HG02623 (cell line): Measurements from ENCODE around the gene EOLA1.
"Not testable (repeated sequence)": the region's sequence is repeated elsewhere in the genome, so short reads cannot be mapped to it uniquely, and the experiment has no call there.

Experiments used
- ATAC-seq: cut with Tn5 transposase; IDR thresholded peaks from one replicate; pipeline ENCODE4 v1.9.1; 2021; ENCODE audit warnings: moderate library complexity; ENCODE audit not compliant: unreplicated experiment

EOLA1 gene

DNA sequence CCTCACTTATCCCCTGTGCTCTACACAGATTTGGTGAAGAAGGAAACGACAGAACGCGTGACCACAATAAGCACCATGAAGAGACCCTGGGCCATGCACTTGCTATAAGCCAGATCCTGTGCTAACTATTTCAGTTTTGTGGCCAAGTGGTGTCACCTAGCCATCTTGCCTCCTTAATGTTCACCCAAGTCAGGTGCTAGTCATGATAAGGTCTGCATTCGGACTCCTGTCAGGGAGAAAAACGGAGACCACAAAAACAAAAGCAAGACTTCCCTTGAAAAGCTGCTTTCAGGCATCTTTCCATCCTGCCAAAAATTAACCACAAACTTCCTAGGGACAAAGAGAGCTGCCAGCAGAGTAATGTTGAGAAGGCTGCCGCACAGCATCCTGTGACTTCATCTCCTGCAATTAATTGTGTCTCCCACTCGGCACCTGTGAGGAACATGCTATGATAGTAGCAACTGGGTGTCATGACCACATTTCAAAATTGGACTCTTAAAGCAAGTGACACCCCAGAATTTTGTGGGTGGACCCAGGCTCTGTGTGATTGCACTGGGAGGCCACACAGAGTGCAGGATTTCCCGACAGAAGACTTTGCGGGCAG, 26.9 kb upstream of the EOLA1 start:
- no peak for ATAC-seq

DNA sequence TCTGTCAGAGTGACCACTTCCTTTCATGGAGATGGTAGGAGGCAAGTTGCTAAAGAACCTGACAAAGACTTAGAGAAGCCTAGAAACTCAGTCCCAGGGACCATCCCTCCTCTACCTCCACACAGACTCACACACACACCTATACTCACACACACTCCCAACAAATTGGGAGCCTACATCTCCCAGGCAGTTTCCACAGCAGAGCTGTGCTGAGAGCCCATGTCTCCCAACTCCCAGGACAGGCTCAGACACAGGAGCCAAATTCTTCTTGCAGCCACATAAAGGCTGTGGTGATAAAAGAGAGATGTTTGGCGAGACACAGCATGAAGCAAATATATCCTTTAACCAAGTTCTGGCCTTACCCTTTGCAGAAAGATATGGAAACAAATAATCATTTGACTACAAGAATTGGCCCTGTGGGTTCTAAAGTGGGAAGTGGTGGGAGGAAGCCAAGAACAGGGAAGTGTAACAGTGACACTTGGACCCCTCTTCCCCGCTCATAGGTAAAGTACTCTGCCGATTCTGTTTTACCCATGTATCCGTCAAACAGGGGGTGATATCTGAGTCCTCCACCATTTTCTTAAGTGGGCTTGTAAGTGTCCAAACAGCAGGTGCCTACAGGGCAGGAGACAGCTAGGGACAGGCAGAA, 24.7 kb upstream of the EOLA1 start:
- ATAC-seq: no peak

DNA sequence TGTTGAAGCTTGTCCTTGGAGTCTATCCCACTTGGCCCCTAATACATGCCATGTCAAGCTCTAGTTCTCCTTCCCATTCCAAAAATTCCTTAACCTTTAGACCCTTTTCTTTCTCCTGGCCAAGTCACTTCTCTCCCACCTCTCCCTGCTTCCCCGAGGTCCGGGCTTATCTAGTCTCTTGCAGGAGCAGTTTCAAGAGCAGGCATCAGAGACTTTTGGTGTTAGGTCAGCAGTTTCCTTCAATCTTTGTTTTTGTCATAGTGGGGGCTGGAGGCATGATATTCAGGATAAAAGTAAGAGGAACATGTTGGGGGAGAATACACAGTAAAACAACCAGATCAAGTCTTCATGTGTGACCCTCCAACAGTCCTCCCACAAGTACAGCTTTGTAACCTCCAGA, 24.2 kb upstream of the EOLA1 start:
- no peak for ATAC-seq

DNA sequence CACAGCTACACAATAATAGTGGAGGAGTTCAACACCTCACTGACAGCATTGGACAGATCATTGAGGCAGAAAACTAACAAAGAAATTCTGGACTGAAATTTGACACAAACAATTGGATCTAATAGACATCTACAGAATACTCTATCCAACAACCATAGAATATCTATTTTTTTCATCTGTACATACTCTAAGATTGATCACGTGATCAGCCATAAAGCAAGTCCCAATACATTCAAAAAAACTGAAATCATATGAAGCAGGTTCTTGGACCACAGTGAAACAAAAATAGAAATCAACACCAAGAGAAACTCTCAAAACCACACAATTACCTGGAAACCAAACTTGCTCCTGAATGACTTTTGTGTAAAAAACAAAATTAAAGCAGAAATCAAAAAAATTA, 23.5 kb upstream of the EOLA1 start:
- ATAC-seq: no peak

DNA sequence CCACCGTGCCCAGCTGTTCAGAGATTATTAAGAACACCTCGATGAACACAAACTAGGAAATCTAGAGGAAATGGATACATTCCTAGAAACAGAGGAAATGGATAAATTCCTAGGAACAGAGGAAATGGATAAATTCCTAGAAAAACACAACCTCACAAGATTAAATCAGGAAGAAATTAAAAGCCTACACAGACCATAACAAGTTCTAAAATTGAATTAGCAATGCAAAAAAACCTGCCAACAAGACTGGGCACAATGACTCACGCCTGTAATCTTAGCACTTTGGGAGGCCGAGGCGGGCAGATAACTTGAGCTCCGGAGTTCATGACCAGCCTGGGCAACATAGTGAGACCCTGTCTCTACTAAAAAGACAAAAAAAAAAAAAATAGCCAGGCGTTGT, 22.6 kb upstream of the EOLA1 start:
- no peak for ATAC-seq

DNA sequence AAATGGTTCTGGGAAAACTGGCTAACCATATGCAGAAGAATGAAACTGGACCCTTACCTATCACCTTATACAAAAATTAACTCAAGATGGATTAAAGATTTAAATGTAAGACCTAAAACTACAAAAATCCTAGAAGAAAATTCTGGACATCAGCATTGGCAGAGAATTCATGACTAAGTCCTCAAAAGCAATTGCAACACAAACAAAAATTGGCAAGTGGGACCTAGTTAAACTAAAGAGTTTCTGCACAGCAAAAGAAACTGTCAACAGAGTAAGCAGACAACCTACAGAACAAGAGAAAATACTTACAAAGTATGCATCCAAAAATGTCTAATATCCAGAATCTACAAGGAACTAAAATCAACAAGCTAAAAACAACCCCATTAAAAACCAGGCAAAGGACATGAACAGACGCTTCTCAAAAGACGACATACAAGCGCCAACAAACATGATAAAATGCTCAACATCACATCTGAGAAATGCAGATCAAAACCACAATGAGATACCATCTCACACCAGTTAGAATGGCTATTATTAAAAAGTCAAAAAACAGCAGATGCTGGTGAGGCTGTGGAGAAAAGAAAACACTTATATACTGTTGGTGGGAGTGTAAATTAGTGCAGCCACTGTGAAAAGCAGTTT, 20.1 kb upstream of the EOLA1 start:
- not testable (repeated sequence) for ATAC-seq

DNA sequence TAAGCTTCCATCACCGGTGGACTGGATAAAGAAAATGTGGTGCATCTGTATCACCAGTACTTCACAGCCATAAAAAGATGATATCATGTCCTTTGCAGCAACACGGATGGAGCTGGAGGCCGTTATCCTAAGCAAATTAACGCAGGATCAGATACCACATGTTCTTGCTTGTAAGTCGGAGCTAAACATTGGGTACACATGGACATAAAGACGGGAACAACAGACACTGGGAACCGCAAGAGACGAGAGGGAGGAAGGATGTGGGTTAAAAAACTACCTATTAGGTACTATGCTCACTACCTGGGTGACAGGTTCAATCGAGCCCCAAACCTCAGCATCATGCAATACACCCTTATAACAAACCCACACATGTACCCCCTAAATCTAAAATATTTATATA, 19.4 kb upstream of the EOLA1 start:
- ATAC-seq: no peak

DNA sequence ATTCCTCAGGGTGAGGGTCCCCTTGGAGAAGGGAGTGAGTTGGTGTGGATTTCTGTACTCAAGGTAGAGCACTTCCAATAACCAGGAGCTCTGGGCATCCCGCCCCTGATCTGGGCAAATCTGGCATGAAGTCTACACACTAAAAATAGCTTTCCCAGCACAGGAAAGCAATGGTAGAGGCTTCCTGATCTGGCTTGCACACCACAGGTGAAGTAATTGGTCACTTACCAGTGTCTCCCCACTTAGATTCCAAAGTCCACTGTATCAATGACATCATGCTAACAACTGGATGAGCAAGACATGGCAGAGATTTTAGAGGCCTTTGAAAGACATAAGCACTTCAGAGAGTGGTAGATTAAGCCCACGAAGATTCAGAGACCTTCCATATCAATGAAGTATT, 17.9 kb upstream of the EOLA1 start:
- no peak for ATAC-seq

DNA sequence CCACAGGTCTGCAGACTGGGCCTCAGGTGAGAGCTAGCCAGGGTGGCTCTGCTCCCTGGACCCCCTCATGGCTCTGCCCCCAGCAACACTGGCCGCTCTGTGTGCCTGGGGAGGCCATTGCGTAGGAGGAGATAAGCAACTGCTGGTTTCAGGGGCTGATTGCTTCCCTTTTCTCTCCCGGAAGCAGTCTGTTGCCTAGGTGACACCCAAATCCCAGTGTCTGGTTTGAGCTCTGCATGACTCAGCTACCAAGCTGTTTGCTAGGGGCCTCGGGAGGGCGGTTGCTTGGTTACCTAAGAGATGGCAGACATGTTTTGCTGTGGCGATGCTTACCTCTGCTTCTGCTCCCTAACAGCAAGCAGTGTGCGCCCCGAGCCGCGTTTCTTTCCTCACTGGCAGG, 15.4 kb upstream of the EOLA1 start:
- peak; percentile 96 for ATAC-seq

DNA sequence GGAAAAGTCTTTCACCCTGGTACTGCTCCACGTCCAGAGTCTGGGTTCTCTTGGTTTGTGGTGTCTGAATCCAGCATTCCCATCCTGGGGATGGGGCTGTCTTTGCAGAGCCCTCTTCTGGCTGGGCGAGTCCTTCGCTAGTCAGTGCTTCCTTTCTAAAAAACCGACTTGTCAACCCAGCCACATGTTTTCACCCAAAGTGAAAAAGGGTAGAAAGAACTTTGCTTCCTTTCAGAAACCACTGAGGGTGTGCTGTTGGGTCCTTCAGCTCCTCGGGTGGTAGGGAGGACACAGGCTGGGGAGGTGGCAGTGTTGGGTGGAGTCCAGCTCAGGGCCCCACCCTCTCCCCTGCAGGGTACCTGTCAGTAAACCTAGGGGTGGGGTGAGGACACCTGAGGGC, 14.9 kb upstream of the EOLA1 start:
- ATAC-seq: peak; percentile 44

DNA sequence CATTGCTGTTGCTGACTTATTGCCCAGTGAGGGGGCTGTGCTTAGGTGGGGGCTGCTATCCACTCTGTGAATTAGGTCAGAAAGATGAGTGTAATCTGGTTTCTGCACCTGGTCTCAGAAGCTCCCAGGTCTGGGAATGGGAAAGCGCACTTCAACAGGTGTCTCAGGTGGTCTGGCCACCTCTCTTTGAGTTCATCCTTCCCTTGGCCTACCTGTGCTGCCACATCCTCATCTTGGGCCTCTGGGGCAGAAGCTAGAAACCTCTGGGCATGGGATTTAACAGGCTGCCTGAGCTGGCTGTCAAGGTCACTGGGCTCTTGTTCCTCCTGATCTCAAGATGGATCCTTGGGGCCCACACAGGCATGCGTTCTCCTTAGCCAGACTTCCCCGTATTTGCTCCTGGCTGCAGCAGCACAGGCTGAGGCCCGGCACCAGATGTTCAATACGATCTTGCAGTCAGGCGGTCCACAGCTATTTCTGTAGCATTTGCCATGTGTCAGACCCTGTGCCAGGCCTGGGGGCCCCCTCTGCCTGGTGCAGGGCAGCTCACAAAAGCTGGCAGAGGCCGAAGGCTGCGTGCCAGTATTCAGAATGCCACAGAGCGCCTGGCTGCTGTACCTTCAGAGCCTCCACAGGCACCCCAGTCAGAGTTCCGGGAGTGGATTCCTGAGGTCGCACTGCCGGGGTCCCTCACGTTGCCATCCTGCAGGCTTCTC, 14.3 kb upstream of the EOLA1 start:
- ATAC-seq: not testable (repeated sequence)

DNA sequence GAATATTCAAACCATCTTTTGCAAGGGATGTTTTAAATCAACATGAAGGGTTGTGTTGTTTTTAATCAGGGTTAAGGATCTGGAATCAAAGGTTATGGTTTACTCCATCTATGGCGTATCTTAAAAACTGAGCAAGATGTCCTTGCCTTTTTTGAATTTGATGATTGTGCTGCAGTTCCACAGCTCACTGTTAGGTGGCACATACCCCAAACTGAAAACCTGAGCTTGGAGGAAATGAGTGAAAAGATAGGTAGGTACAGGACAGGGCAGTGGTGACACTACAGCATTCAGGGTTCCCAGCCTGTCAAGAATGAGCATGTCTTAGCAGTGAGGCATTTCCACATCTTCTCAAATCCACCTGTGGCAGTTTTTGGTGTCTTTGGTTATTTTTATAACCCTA, 13.1 kb upstream of the EOLA1 start:
- ATAC-seq: no peak

DNA sequence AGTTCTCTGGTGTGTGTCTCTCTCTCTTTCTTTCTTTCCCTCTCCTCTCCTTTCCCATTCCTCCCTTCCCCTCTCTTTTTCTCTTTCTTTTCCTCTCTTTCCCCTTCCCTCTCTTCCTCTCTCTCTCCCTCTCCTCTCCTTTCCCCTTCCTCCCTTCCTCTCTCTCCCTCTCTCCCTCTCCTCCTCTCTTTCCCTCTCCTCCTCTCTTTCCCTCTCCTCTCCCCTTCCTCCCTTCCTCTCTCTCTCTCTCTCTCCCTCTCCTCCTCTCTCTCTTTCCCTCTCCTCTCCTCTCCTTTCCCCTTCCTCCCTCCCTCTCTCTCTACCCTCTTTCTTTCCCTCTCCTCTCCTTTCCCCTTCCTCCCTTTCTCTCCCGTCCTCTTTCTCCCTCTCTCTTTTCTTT, 12.4 kb upstream of the EOLA1 start:
- ATAC-seq: no peak

DNA sequence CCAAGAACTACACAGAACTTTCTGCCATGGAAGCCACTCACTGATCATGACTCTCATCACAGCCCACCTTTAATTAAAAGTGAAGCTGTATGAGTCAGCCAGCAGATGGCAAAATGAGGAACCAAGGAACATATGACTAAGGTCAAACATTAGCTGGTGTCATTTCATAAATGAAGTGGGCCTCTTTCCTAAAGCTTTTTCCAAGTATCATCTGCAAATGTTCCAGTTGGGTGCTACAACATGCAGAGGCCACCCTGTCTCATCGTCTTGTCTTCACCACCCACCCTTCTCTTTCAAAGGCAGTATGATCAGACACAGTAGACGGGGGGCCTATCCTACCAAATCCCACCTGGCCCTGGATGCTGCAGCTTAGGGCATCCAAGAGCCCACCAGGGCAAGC, 9.2 kb upstream of the EOLA1 start:
- ATAC-seq: peak; percentile 68

DNA sequence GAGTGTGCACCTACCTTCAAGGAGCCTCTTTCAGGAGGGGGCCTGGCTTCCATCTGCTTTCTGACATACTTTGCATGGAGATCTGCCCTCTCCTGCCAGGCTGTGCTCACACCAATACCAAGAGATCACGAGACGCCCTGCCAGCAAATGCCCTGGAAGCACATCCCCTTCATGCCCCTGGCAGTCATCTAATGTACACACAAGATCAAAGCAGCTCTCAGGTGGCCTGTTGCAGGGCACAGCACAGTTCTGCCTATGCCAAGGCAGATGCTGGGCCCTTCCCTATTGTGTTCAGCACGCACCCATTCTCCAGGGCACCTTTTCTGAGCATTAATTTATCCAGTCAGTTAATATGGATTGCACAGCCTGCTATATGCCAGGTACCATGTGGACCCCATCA, 7.9 kb upstream of the EOLA1 start:
- ATAC-seq: not testable (repeated sequence)

DNA sequence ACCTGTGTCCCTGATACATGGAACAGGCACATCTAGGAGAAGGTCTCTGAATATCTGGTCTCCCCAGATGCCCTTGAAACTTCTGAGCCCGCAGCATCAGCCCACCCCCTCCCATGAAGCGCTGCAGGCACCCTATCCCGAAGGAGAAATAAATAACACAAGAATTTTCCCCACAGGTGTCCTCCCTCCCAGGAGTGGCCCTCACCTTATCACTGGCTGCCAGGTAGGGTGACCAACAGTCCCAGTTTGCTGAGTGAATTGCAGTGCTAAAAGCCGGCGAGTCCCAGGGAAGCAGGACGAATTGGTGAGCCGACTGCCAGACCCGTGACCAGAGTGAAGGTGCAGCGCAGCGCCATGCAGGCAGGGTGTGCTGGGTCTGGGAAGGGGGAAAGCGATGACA, 6.8 kb upstream of the EOLA1 start:
- ATAC-seq: not testable (repeated sequence)

DNA sequence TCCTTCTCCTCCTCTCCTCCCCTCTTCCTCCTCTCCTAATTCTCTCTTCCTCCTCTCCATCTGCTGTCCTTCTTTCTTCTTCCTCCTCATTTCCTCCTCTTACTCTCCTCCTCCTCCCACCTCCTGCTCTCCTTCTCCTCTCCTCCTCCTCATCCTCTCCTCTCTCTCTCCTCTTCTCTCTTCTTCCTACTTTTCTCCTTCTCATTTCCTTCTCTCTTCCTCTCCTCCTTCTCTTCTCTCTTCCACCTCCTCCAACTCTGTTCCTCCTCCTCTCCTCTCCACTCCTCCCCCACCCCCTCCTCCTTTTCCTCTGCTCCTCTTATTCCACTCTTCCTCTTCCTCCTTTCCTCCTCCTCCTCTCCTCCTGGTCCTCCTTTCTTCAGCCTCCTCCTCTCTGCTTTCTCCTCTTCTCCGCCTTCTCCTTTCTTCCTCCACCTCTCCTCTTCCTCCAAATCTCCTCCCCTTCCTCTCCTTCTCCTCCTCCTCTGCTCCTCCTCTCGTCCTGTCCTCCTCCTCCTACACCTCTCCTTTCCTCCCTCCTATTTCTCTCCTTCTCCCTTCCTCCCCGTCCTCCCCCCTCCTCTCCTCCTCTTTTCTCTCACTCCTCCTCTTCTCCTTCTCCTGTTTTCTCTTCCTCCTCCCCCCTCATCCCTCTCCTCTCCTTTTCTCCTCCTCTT, 5.7 kb upstream of the EOLA1 start:
- not testable (repeated sequence) for ATAC-seq

DNA sequence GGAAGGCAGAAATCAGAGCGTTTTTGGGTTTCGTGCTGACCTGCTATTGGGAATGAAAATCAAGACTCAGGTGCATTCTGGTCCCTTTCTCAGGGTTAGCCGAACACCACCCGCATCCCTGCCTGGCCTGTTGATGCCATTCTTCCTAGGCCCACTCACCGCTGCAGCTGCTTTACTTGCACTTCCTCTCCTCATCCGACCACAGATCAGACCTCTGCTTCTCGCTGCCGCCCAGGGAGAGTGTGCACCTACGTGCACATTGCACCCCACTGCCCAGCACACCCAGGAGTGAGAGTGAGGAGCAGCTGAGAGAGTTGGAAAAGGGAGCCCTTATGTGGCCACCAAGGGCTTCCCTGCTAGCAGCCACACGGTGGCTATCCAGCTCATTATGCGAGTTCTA, 3.3 kb upstream of the EOLA1 start:
- ATAC-seq: not testable (repeated sequence)

DNA sequence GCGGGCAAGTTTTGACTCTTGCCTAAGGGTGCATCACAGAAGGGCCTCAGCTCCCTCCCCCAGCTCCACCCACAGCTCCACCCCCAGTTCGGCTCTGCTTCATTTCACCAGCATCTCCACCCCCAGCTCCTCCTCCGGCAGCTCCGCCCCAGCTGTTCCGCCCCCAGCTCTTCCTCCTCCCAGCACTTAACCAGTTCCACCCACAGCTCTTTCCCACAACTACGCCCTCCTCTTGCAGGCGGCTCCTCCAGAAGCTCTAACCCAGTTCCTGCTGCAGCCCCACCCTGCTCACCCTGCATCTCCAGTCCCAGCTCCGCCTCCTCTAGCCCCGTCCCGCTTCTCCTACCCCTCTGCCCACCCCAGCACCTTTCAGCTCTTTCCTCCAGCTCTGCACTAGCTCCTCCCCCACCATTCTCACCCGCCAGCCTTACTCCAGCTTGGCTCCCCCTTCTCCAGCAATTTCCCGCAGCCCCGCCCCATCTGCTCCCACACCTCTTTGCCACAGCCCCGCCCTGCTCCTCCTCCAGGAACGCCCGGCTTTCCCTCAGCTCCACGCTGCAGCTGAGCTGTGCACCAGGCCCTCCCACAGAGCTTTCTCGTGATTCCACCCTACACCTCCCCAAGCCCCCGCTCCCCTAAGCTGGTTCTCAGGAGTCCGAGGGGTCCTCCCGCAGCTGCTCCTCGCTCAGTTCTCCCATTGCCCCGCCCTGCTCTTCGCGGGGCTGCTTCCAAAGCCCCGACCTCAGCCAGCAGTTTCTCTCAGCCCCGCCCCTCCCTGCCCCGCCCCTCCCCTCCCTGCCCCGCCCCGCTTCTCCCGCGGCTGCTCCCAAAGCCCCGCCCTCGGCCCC, 1.3 kb upstream of the EOLA1 start:
- ATAC-seq: peak; percentile 41

DNA sequence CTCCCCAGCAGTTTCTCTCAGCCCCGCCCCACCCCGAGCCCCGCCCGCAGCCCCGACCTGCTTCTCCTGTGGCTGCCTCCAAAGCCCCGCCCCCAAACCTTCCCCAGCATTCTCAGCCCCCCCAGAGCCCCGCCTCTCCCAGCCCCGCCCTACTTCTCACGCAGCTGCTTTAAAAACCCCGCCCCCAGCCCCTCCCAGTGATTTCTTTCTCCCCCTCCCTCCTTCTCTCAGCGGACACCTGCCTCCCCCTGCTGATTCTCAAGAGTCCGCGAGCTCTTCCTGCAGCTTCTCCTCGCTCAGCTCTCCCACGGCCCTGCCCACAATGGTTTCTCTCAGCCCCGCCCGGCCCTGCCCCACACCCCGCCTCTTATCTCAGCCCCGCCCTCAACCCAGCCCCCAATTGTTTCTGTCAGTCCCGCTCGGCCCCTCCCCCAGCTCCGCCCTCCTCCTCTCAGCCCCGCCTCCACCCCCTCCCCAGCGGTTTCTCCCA, 636 bp upstream of the EOLA1 start:
- peak; percentile 27 for ATAC-seq
